GM18520 (cell line): ENCODE results near the gene DHCR24.

Experiments used
- ATAC-seq: cut with Tn5 transposase; IDR thresholded peaks from one replicate; pipeline ENCODE4 v1.9.1; 2021; ENCODE audit not compliant: unreplicated experiment

Gene DHCR24

DNA sequence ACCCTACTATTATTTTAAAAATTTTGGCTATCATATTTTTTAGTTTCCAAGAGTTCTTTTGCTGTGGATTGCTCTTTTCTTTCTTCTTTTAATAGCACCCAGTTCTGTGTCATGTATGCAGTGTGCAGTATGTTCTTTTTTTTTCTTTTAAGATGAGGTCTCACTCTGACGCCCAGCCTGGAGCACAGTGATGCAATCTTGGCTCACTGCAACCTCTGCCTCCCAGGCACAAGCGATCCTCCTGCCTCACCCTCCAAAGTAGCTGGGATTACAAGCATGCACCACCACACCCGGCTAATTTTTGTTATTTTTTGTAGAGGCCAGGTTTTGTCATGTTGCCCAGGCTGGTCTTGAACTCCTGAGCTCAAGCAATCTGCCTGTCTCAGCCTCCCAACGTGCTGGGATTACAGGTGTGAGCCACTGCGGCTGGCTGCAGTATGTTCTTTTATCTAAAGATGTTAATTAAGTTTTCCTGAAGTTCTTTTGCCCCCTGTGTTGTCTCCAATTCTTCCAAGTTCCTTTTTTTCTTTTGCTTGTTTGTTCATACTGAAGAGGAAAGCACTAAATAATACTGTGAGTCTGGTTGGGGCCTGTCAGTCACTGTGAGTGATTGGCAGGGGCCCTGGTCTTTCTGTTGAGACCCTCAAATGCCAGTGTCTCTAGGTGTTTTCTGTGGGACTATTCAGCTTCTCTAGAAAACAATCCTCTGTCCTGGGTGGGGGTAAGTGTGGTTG is 68.4 kb downstream of the DHCR24 start:
- no peak for ATAC-seq

DNA sequence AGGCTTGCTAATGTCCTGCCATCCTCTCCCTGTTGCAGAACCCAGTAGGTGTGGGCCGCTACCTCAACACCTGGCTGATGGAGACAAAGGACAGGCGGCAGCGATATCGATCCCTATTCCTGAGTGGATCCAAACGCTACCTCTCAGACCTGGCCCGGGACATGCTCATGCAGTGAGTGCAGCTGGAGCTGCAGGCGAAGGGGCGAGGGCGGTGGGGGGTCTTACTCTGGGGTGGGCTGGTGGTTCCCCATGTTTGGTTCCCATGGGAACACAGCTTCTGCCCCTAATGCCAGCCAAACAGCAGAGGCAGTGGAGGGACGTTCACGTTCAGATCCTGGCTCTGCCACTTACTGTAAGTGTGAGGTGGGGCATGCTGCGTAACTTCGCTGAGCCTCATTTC is 70.0 kb downstream of the DHCR24 start:
- no peak for ATAC-seq

DNA sequence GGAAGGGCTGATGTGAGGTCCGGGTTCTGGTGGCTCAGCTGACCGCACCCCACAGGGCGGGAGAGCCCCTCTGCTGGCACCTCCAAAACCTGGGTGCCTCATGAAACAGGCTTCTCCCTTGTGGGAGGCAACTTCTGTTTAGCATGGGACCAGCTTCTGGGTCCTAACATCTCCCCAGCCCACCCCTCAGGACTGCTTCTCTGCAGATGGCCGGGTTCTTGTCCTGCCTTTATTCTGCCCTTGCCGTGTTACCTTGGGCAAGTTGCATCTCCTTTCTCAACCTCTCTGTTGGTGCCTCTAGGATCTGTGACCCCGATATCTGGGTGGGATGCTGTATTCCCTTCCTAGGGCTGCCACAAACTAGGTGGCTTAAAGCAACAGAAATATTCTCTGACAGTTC is 70.9 kb downstream of the DHCR24 start:
- ATAC-seq, result no peak

DNA sequence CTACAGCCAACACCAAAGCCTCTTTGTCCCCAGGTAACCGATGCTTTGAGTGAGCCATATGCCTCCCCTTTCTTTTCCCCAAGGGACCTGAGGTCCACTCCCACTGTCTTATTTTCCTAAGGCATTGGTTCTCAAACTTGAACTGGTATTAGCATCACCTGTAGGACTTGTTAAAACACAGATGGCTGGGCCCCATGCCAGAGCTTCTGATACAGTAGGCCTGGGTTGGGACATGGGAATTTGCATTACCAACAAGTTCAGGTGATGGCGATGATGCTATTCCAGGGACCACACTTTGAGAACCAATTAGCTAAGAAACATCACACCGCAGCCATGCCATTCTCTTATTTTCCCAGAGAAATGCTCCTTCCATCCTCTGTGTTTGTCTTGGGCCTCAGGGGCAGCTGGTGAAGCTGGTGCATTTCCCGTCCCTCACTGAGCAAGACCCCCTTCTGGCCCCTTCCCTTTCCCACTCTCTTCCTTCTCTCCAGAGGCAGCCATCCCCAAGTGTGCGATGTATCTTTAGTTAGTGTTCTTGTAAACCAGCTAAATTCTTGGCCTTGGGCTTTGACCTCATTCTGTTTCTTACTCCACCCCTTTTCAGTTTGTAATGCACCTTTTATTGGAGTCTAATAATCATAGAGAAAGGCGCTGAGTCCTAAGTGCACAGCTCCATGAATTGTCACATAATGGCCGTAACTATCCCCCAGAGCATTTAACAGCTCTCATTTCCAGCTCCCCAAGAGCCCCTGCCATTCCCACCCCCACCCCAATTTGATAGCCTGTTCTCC is 71.7 kb downstream of the DHCR24 start:
- ATAC-seq, result no peak

DNA sequence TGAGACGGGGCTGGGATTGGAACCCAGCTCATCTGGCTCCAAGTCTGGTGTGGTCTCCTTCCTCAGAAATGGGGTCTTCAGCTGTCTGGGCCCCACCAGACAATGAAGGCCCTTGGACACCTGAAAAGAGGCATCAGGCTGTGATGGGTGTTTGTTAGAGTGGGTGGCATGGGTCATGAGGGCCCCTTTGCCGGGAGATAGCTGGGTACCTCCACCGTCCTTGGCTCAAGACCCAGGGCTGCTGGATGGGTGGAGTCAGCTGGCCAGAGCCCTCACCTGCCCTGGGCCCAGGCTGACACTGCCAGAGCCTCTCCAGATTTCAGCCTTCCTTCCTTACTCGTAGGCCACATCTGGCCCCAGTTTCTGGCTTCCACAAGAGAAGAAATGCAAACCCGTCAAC is 72.4 kb downstream of the DHCR24 start:
- ATAC-seq, result no peak

DNA sequence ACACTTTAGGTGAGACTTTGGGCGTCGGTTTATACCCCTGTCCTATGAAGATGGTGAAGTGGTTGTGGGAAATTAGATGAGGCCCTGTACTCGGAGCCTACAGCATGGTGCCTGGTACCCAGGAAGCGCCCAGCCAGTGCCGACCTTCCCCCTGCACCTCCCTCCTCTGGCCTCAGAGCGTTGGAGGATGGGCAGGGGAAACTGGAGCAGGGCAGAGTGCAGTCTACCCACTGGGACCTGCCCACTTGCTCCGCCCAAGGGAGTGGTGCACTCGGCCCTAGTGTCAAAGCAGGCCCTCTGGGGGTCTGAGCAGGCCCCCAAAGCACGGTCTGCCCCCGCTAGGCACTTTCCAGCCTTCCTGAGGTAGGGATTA is 72.9 kb downstream of the DHCR24 start:
- no peak for ATAC-seq

DNA sequence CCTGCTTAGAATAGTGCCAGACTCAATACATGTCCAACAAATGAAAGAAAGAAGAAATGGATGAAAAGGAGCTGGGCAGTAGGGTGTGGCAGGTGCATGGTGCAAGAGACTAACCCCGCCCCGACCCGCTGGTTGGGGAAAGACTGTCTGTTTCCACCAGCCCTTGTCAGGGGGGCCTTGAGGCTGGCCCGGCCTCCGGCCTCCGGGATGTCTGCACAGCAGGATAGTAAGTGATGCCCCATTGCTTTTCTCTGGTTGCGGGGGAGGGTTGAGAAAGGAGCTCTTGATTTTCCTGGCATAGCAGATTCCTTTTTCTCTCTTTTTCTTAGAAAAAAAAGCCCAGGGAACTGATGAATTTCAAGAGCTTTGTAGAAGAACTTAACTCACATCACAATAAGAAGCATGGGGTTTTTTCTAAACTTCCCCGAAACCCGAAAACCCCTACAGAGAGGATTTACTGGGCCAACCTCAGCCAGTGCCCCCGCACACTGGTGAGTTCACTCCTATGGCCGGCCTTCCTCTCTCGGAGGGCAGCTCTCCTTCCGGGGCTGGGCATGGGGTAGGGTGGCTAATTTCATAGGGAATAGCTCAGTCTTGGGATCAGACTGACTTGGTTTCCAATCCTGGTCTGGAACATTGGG is 73.4 kb downstream of the DHCR24 start:
- ATAC-seq, result no peak

DNA sequence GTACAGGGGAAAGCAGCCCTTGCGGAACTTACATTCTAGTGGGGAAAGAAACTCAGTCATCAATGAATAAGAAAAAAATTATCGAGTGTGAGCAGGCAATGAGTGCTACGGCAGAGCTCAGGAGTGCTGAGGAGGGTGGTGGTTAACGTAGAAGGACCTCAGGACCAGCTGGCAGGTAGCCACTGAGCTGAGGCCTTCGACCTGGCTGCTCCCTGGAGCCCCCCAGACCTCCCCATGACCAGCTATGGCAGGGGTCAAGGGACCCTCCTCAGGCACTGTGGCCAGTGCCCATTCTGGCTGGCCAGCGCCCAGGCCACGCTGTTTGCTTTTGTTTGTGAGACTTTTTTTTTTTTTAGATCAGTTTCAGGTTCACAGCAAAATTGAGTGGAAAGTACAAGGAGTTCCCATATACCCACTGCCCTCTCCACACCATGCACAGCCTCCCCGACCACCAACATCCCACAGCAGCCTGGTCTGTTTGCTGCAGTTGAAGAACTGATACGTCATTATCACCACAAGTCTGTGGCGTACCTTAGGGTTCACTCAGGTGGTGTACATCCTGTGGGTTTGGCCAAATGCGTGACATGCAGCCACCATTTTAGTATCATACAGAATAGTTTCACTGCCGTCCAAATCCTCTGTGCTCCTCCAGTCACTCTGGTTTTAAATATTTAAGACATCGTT is 74.1 kb downstream of the DHCR24 start:
- no peak for ATAC-seq

DNA sequence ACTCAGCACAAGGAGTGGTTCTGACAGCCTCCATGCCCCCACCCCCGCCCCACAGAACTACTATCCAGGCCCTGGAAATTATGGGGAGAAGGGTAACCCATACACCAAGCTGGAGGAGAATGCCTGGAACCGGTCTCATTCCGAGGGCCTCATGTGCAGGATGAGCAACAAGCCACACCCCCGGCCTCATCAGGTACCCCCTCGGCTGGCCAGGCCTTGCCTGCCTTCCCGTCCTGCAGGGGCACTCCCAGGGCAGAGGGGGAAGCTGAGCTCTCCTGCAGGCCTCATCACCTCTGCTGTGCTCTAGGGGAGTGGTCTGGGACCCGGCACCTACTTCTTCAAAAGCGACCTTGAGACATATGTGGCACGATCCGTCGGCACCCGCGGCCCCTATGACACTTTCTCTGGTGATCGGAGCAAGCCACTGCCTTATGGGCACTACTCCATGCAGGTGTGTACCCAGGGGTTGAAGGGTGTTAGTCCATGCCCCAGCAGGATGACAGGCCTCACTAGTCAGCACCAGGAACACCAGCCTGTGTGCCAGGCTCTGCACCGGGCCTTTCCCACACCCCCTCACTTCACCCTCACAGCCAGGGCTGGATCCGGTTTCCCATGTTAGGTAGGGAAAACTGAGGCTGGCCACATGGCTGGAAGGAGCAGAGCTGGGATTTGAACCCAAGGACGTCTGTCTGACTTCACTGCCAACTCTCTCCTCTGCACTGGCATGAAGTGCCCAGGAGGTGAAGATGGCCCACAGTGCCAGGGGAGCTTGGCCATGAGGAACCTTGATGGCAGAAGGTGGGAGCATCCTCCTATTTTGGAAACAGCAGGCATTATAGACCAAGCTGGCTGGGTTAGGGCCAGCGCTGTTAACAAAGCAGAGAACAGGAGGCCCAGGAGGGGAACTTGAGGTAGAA is 75.0 kb downstream of the DHCR24 start:
- no peak for ATAC-seq

DNA sequence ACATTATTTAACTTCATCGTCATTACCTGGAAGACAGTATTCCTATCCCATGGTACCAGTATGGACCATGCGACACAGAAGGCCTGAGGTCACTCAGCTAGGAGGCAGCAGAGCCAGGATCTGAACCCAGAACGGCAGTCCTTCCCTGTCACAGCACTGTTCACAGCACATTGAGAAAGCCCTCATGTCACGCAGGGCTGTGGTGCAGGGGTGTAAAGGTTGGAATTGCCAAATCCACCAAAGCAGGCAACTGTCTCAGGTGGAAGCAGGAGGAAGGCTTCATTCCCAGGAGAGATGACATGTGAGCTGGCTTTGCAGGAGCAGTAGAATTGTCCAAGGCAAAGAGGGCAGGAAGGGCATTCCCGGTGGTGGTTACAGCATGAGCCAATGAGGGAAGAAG is 75.9 kb downstream of the DHCR24 start:
- ATAC-seq, result no peak

DNA sequence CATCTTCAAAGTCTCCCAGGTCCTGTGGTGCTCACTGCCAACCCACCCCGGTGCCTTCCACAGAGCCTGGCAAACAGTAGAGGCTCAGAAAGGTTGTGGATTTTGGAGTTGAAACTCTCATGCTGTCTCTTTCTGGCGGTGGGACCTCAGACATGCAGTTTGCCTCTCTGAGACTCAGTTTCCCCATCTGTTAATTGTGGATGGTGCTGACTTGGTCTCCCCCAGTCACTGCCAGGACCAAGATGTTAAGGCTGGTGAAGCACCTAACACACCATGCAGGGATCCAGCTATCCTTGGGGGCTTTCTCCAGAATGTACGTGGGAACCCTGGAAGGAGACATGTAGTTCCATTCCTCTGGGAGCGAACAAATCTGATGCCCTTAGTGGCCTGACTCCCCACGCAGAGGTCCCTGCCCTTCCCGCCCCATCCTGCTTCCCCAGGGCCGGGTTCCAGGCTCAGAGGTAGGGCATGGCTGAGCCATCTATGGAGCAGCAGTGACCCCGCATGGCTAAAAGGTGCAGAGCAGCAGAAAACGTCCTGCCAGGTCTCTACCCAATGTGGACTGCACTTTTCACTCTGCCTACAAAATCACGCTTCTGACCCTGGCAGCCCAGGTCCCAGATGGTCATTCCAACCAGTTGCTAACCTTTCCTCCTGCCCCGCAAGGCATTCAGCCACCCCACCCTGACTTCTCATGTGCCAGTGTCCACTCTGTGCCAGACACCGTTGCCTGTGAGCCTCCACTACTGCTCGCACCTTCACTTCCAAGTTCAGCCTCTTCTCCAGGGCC is 76.6 kb downstream of the DHCR24 start:
- peak; percentile 46 for ATAC-seq

DNA sequence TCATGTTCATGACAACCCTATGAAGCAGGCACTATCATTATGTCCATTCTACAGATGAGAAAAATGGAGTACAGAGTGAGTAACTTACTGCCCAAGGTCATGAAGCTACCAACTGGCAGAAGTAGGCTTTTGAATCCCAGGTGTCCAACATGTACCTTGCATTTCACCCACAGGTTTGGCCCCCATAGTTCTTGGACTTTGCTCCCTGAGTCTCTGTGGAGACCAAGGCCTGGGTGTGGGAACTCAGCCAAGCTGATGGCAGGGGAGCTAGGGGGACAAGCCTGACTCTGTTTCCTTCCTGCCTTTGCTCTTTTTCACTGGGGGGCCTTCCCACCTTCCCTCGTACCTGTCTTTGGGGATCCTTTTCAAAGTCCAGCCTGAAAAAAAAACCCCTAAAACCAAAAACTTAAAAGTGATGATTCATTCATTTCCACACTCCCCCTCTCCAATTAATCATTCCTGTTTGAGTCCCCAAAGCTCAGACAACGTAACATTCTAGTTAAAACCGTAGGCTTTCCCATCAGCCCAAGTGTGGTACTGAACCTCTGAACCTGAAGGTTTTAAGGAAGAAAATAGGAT is 77.4 kb downstream of the DHCR24 start:
- no peak for ATAC-seq

DNA sequence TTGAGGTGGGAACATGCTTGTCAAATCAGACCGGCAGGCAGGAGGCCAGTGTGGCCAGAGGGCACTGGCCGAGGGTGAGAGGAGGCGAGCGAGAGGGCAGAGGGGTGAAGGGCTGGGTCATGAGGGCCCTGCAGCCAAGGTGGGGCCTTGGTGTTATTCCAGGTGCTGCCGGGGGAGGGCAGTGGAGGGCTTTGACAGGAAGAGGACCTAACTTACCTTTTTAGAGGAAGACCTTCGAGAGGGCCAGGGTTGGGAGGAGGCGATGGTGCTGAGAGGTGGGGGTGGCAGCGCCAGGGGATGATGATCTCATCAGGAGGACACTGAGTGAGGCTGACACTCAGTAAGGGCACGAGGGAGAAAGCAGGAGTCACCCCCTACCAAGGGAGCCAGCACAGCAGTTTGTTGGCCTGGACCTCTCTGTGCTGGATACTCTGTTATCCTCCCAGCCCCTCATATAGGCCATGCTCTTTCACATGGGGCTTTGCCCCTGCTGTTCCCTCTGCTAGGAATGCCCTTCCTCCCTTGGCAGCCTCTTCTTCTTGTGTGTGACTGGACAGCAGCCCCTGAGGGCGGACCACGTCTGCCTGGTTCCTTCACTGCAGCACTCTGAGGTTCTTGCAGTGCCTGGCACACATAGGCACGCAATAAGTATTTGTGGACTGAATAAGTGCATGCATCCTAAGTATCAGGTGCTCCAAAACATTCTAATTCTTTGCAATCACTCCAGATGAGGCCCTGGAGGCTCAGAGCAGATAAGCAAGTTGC is 78.4 kb downstream of the DHCR24 start:
- ATAC-seq, result no peak

DNA sequence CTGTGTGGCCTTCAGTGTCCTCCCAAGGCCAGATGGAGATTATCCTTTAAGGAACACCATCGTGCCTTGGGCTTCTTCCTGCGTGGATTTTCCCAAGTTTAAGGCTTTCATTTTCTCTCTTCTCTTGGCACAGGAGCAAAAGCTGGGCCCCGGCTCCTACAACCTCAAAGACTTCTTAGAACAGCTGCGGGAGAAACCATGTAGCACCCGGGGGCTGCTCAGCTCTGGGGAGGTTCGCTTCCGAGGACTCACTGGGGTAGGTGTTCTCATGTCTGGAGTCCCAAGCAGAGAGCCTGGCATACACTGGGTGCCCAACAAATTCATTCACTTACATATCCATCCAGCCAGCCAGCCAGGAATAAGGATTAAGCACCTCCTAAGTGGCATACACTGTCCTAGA is 79.2 kb downstream of the DHCR24 start:
- ATAC-seq, result no peak

DNA sequence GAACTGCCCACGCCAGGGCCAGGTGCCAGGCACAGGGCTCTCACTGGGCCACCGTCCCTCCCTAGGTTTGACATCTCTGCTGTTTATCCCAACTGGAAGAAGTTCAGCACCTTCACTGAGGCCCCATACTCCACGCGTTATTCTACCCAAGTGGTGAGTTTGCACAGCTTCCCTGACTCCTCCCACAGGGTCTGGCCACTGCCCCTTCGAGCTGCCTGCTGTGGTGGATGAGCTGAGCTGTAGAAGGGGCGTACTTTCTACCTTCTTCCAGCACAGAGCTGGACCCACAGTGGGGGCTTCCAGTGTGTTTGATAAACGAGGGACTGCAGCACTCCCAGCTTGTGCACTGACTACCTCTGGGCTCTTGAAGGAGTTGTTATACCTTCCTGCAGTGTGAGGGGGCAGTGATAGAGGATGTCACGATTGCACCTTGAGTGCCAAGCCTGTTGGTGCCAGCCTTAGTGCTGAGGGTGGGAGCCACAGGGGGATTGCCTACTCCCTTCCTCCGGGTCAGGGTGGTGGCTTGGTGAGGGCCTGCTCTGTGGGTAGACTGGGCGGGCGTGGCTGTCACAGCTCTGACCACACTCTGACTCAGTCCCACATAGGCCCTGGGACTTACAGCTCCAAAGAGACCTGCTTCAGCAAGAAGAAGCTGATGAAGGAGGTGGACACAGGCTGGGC is 79.9 kb downstream of the DHCR24 start:
- peak; percentile 58 for ATAC-seq

DNA sequence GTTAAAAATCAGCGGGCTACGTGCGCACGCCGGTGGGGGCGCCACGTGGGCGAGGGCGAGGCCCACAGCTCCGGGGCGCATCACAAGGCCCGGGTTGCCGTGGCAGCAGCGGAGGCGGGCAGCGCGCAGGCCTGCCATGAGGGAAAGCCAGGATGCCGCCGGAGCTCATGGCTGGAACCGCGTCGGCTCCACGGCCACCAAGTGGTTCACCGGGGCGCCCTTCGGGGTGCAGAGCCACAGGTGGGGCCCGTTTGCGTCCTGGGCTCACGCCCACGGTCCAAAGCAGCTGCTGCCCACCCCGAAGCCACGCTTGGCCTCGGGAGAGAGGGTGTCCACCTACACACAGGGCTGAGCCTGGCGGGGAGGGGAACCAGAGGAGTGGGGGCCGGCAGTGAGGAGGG is 81.0 kb downstream of the DHCR24 start:
- no peak for ATAC-seq

DNA sequence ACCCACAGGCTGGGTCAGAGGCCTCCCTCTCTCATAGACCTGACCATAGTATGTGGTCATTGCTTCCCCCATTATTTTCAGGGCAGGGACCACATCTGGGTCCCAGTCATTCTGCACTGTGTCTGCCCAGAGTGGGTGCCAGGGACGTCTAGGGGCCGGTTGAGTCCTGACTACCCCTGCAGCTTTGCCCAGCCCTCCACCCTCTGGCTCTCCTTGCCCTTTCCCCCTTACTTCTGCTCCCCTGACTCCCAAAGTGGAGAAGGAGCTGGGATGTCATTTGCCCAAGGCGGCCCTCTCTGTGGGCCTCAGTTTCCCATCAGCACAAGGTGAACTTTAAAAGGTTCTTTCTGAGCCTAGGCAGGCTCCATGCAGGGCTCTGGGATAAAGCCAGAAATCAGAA is 81.5 kb downstream of the DHCR24 start:
- no peak for ATAC-seq

DNA sequence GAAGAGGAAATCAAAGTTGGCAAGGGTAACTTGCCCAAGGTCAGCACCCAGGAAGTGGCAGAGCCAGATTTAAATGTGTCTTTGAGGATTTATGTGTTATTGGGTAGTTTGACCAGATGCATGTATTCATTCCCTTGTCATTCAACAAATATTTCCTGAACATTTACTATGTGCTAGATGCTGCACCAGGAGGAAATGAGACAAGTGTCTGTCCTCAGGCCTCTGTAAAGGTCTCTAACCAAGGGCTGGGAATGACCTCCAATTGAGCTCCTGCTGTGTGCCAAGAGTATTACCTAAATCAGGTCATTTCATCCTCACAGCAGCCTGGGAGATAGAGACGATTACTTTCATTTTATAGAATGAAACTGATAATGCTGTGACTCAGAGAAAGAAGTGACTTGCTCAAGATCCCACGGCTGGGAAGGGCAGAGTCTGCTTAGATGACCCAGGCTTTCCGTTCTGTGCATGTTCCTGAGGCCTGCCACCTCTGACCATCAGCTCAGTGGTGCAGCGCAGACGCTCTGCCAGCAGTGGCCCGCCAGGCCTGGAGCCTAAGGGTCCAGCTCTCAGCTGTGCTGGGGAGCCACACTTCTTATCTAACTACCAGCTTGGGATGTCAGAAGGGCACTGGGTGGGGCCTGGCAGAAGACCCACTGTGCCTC is 82.4 kb downstream of the DHCR24 start:
- no peak for ATAC-seq
